Stimulated activated CD8-positive, alpha-beta memory T cell treated with anti-CD3 and anti-CD28 coated beads, Interleukin-12 subunit alpha, Interleukin-12 subunit beta, amount 100 ng/mL, for 24 hours (primary cell): ENCODE results near the gene DLGAP1.
"Not testable (repeated sequence)": the region's sequence is repeated elsewhere in the genome, so short reads cannot be mapped to it uniquely, and the experiment has no call there.

ENCODE experiments used
- DNase-seq: peaks from one replicate; pipeline ENCODE4 v3.0.0-alpha.2; 2020; ENCODE audit errors: extremely low read depth

The DLGAP1 gene

DNA sequence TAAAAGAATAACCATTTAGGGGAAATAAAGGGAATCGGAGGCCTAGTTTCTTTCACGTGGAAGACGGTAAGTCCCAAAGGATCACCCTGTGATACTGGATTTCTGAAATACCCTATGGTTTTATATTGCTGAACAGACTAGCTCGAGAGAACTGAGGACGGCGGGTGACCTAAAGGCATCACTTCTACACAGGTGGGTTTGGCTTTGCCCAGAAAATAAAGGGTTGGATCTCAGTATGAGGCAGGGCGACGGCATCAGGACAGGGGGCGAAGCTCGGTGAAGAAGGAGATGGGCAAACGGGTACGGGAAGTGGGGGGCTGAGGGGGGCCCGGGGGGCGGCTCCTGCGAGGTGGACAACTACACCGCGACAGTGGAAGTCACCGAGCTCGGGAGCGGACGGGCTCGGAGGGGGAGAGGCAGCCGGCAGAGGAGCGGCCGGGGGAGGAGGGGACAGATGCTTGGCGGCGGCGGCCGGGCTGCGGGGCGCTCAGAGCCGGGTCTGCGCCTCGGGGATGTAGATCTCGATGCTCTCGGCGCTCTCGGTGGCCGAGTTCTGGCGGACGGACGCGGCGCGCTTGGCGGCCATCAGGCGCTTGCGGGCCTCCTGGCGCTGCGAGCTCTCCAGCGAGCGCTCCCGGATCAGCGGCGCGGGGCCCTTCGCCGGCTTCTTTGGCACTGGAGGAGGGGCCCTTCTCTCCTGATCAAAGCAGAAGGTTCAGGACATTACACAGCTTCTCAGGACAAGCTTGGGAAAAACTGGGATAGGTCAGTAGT lies 956.2 kb downstream of the DLGAP1 start:
- no peak for DNase-seq

GRCh38 chr18:3495691-3496430 lies 959.2 kb downstream of the DLGAP1 start:
- DNase-seq = no peak

DNA sequence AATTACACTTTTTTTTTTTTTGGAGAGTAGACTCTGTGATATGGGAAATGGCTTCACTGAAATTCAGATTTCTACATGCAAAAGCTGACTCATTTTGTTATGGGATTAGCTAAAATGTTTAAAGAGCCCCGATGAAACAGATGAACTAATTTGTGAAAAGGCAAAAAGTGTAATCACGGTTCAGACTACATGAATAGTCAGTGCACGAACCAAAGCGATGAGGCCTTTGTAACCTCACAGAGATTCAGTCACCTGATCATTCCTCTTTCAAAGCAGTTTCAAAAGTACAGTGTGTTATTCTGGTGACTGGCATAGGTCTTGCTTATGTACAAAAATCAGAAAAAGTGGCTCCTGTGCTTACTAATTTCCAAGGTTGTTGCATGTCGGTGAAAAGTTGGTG lies 960.5 kb downstream of the DLGAP1 start:
- no peak for DNase-seq

- DNase-seq = no peak
These were observed 960.9 kb downstream of the DLGAP1 start for GRCh38 chr18:3494245-3494526.

- DNase-seq = no peak
These were observed 961.4 kb downstream of the DLGAP1 start for GRCh38 chr18:3493501-3494244.

DNA sequence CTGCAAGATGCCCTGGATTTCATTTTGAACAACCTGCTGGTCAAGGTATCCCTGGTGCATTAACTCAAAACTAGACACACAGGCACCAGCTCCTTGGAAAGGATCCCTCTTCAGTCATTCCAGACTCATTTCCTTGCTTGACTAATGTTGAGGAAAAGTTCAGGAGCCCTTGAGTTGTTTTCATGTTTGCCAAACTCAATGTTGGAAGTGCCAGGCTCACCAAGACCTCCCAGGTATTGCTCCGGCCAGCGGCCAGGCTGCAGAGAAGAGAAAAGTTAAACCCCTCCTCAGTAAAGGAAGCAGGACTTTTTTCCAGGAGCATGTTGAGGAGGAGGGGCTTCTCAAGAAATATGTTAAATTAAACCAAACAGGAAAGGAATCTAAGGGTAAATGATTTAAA lies 962.4 kb downstream of the DLGAP1 start:
- no peak for DNase-seq

DNA sequence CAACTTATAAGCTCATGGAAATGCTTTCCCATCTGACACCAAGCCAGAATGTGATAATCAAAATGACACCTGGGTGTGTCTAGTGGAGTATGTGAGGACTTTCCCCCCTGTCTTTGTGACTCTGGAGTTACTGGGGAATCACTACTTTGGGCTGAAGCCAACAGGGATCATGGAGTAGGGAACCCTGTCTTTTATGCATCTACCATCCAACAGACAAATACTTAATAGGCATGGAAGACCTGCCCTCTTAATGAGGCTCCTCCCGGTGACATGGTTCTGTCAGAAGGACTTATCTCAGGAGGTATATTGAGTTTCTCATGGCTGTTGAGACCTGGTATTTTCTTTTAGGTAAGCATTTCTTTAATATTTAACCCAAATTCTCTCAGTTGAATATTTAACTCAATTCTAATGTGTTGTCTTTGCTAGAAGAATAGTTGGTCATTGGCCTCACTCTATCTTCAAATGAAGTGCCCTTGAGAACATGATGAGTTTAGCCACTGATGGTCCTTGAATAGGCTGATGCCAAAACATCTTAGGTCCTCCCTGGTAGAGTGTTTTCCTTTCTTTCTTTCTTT lies 963.0 kb downstream of the DLGAP1 start:
- DNase-seq = no peak

GRCh38 chr18:3489462-3489861 lies 965.6 kb downstream of the DLGAP1 start:
- DNase-seq = no peak

GRCh38 chr18:3486512-3486911 lies 968.6 kb downstream of the DLGAP1 start:
- no peak for DNase-seq

GRCh38 chr18:3485153-3486149 lies 969.7 kb downstream of the DLGAP1 start:
- no peak for DNase-seq

DNA sequence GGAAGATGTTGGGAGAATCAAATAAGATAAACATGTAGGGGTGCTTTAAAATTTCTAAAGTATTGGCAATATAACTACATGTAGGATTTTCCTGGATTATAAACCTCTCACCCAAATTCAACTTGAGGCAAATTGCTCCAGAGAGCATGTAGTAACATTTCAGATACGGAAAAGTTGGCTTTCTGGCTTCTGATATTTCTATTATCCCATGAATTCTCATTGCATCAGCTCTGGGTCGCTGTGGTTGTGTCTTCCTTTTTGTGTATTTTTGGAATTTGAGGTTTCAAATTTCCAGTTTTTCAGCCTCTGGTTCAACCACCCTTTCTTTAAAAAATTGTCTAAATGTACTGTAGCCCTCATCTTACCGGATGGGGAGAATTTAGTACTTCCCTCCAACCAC lies 972.8 kb downstream of the DLGAP1 start:
- DNase-seq = no peak

GRCh38 chr18:3481696-3482210 lies 973.4 kb downstream of the DLGAP1 start:
- no peak for DNase-seq

GRCh38 chr18:3480827-3481573 lies 974.1 kb downstream of the DLGAP1 start:
- no peak for DNase-seq

- DNase-seq = no peak
These were observed 975.1 kb downstream of the DLGAP1 start for GRCh38 chr18:3479978-3480509.

- no peak for DNase-seq
These were observed 976.7 kb downstream of the DLGAP1 start for GRCh38 chr18:3478262-3478978.

DNA sequence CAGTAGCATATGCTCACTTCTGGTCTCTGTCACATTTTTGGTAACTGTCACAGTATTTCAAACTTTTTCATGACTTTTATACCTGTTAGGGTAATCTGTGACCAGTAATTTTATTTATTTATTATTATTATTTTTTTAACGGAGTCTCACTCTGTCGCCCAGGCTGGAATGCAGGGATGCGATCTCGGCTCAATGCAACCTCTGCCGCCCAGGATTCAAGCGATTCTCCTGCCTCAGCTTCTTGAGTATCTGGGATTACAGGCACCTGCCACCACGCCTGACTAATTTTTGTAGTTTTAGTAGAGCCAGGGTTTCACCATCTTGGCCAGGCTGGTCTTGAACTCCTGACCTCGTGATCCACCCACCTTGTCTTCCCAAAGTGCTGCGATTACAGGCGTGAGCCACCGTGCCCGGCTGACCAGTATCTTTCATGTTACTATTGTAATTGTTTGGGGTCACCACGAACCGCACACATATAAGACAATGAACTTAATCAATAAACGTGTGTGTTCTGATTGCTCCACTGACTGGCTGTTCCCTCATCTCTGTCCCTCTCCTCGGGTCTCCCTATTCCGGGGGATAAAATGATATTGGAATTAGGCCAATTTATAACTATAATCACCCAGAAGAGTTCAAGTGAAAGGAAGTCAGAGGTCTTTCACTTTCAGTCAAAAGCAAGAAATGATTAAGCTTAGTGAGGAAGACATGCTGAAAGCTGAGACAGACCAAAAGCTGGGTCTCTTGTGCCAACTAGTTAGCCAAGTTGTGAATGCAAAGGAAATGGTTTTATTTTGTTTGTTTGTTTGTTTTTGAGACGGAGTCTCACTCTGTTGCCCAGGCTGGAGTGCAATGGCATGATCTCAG lies 982.2 kb downstream of the DLGAP1 start:
- no peak for DNase-seq

DNA sequence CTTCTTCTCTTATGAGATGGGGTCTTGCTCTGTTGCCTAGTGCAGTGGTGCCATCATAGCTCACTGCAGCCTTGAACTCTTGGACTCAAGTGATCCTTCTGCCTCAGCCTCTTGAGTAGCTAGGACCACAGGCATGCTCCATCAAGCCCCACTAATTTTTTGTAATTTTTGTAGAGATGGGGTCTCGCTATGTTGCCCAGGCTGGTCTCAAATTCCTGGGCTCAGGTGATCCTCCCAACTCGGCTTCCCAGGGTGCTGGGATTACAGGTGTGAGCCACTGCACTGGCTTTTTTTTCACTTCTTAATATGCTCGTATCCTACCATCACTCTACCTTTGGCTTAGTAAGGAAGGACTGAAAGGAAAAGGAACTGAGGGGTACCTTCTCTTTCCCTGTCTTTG lies 983.0 kb downstream of the DLGAP1 start:
- not testable (repeated sequence) for DNase-seq

DNA sequence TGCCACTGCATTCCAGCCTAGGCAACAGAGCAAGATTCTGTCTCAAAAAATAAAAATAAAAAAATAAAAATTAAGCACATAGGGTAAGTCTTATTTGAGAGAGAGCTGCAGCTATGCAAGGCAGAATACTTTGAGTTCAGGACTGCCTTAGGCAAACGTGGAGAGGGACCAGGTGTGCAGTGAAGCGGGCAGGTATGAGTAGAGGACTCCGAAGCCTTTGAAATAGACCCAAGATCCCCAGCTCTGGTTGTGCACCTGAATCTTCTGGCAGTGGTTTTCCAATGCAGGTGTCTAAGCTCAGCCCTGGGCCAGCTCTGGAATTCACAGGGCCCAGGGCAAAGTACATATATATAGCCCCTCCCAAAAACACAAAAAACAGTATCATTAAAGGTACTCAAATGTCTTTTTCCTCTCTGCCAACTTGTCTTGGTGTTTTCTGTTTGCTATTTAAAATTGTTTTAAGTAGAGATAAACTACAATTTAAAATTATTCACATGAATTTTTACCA lies 983.9 kb downstream of the DLGAP1 start:
- DNase-seq = no peak
